K562 (cell line): ENCODE results near the gene NUP85. TPM values are rescaled to one million over a fixed set of nuclear protein-coding genes. Genes with fewer than 3 reads are reported as not detected.

Experiments
- HNRNPUL1 ChIP-seq: fragments of 200-400 bp; formaldehyde crosslinking; IDR thresholded peaks from 2 replicates; pipeline ENCODE4 v1.6.1; 2017; ENCODE audit warnings: low read length
- JUN ChIP-seq, 2 experiments: sonication (generic) in 1 of 2; formaldehyde crosslinking in 1 of 2; IDR thresholded peaks; 2 replicates each; pipeline versions ENCODE4 v1.6.1 to v1.8.0; 2012 to 2022; ENCODE audit warnings: borderline replicate concordance in 2 of 2, mild to moderate bottlenecking in 2 of 2, improper control_type of control experiment in 1 of 2, low read depth in 1 of 2, low read length in 1 of 2, missing genetic modification reagents in 1 of 2
- NEUROD1 ChIP-seq: fragments of 150-350 bp; IDR thresholded peaks from 2 replicates; pipeline ENCODE4 v1.6.1; 2014; ENCODE audit warnings: borderline replicate concordance, low read length, low read depth; ENCODE audit not compliant: partially characterized antibody
- PHF21A ChIP-seq: fragments of 450-650 bp; IDR thresholded peaks from 2 replicates; pipeline ENCODE4 v1.6.1; 2017; ENCODE audit warnings: low read depth, borderline replicate concordance
- POLR2AphosphoS5 ChIP-seq: IDR thresholded peaks from 2 replicates; pipeline ENCODE4 v1.6.1; 2011; ENCODE audit warnings: mild to moderate bottlenecking, low read depth, low read length, moderate library complexity; ENCODE audit not compliant: control insufficient read depth, insufficient read depth
- RB1 ChIP-seq: fragments of 450-650 bp; IDR thresholded peaks from 2 replicates; pipeline ENCODE4 v1.6.1; 2017; ENCODE audit warnings: low read depth, mild to moderate bottlenecking
- RBFOX2 ChIP-seq: fragments of 200-400 bp; formaldehyde crosslinking; IDR thresholded peaks from 2 replicates; pipeline ENCODE4 v1.6.1; 2017; ENCODE audit warnings: low read depth, mild to moderate bottlenecking, low read length, moderate library complexity
- TEAD4 ChIP-seq, 2 experiments: sonication (generic) in 1 of 2; formaldehyde crosslinking in 1 of 2; IDR thresholded peaks; 2 replicates each; pipeline versions ENCODE4 v1.6.1 to v1.8.0; 2012 to 2022; ENCODE audit warnings: borderline replicate concordance in 1 of 2, inconsistent platforms in 1 of 2, low read length in 1 of 2, mild to moderate bottlenecking in 1 of 2, missing genetic modification reagents in 1 of 2
- ZZZ3 ChIP-seq: fragments of 450-650 bp; IDR thresholded peaks from 2 replicates; pipeline ENCODE4 v1.6.1; 2016; ENCODE audit warnings: antibody characterized with exemption, mild to moderate bottlenecking, moderate library complexity
- polyA plus RNA-seq, 8 experiments: library from polyadenylated mRNA; depleted of rRNA in 4 of 8; stranded (reverse) in 5 of 8; unstranded in 3 of 8; fragments of >200 nt; fragmentation: Nextera tagmentation in 2 of 8; fragmentation: Illumina TruSeq in 1 of 8; extraction: Ambion mirVana in 2 of 8; extraction: Trizol in 1 of 8; gene quantifications; 2 replicates each; pipeline versions ENCODE4 v1.2.1 to v1.2.3, GENCODE V29; 2011 to 2014; ENCODE audit warnings: inconsistent platforms in 1 of 8, missing spikeins in 1 of 8
- total RNA-seq, 7 experiments: library from RNA; depleted of rRNA in 6 of 7; stranded (reverse); fragments of >200 nt in 6 of 7; fragmentation: Illumina TruSeq in 2 of 7; extraction: Trizol in 2 of 7; gene quantifications; 2 replicates each; pipeline versions ENCODE4 v1.2.1 to v1.2.3, GENCODE V29; 2011 to 2021; ENCODE audit warnings: low replicate concordance in 1 of 7
- TF ChIP-seq, protein P1 (sequence below): fragments of 200-600 bp; sonication (generic); IDR thresholded peaks from one replicate; pipeline ENCODE4 v1.6.1; 2012; ENCODE audit warnings: mild to moderate bottlenecking, low read depth, low read length, inconsistent platforms
- TF ChIP-seq, protein P2 (sequence below), 2 experiments: IDR thresholded peaks; 2 replicates each; pipeline ENCODE4 v1.6.1; 2012; ENCODE audit warnings: improper control_type of control experiment in 2 of 2, low read depth in 2 of 2, low read length in 2 of 2, borderline replicate concordance in 1 of 2

NUP85 gene
- total and polyA plus RNA-seq, 9 of the 15 experiments (the other 6 are each of a cell fraction or from before 2014, with no cell fraction given): 50.2 to 177 (median 110) TPM

DNA sequence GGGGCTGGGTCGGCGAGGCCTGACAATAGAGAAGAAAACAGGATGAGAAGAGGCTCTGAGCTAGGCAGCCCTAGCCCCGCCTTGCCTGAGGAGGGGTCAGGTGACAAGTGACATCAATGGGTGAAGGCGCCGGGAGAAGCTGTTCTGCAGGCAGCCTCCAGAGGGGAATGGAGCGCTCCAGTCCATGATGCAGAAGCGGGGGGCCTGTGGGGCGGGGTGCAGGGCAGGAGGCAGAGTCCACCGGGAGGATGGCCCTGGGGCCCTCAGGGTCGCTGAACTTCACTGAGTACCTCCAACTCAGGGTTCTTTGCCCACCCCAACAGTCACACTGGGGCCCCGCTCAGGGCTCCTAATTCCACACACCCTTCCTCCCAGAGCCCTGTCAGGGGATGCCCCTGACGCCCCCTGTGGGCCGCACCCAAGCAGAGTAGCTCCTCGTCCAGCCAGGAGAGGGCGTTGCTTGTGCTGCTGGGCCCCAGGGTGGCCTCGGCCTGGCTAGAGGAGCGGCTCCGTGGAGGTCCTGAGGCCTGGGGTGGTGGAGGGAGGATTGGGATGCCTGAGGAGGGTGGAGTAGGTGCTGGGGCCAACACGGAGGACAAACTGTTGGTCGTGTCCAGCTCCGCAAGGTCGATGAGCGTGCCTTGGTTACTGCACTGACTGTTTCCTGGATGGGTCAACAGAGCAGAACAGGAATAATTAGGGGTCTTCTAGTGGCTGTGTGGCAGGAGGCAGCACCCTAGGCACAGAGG lies 35.1 kb downstream of the NUP85 start (continued):
- TF ChIP-seq RB1 (peak; percentile 77; the same call in 1 of the 2 replicates), NEUROD1 (peak; percentile 25), HNRNPUL1 (no peak), TEAD4 (IDR thresholded peaks at IDR 0.05; ENCODE audit: low read length) (0 out of 2 replicates have a peak, but pooled peaks have one; percentile 43), TEAD4 (CRISPR knock-in tag; IDR thresholded peaks at IDR 0.05; ENCODE audit: borderline replicate concordance) (no peak), RBFOX2 (0 out of 2 replicates have a peak, but pooled peaks have one; percentile 21), JUN (IDR thresholded peaks at IDR 0.05; ENCODE audit: borderline replicate concordance, low read depth, low read length) (0 out of 2 replicates have a peak, but pooled peaks have one; percentile 21), JUN (CRISPR knock-in tag; IDR thresholded peaks at IDR 0.05; ENCODE audit: borderline replicate concordance) (no peak), PHF21A (0 out of 2 replicates have a peak, but pooled peaks have one; percentile 38), POLR2AphosphoS5 (peak; percentile 32; the same call in 1 of the 2 replicates), ZZZ3 (peak; percentile 55; the same call in 1 of the 2 replicates)
- TF ChIP-seq, protein P1, sequence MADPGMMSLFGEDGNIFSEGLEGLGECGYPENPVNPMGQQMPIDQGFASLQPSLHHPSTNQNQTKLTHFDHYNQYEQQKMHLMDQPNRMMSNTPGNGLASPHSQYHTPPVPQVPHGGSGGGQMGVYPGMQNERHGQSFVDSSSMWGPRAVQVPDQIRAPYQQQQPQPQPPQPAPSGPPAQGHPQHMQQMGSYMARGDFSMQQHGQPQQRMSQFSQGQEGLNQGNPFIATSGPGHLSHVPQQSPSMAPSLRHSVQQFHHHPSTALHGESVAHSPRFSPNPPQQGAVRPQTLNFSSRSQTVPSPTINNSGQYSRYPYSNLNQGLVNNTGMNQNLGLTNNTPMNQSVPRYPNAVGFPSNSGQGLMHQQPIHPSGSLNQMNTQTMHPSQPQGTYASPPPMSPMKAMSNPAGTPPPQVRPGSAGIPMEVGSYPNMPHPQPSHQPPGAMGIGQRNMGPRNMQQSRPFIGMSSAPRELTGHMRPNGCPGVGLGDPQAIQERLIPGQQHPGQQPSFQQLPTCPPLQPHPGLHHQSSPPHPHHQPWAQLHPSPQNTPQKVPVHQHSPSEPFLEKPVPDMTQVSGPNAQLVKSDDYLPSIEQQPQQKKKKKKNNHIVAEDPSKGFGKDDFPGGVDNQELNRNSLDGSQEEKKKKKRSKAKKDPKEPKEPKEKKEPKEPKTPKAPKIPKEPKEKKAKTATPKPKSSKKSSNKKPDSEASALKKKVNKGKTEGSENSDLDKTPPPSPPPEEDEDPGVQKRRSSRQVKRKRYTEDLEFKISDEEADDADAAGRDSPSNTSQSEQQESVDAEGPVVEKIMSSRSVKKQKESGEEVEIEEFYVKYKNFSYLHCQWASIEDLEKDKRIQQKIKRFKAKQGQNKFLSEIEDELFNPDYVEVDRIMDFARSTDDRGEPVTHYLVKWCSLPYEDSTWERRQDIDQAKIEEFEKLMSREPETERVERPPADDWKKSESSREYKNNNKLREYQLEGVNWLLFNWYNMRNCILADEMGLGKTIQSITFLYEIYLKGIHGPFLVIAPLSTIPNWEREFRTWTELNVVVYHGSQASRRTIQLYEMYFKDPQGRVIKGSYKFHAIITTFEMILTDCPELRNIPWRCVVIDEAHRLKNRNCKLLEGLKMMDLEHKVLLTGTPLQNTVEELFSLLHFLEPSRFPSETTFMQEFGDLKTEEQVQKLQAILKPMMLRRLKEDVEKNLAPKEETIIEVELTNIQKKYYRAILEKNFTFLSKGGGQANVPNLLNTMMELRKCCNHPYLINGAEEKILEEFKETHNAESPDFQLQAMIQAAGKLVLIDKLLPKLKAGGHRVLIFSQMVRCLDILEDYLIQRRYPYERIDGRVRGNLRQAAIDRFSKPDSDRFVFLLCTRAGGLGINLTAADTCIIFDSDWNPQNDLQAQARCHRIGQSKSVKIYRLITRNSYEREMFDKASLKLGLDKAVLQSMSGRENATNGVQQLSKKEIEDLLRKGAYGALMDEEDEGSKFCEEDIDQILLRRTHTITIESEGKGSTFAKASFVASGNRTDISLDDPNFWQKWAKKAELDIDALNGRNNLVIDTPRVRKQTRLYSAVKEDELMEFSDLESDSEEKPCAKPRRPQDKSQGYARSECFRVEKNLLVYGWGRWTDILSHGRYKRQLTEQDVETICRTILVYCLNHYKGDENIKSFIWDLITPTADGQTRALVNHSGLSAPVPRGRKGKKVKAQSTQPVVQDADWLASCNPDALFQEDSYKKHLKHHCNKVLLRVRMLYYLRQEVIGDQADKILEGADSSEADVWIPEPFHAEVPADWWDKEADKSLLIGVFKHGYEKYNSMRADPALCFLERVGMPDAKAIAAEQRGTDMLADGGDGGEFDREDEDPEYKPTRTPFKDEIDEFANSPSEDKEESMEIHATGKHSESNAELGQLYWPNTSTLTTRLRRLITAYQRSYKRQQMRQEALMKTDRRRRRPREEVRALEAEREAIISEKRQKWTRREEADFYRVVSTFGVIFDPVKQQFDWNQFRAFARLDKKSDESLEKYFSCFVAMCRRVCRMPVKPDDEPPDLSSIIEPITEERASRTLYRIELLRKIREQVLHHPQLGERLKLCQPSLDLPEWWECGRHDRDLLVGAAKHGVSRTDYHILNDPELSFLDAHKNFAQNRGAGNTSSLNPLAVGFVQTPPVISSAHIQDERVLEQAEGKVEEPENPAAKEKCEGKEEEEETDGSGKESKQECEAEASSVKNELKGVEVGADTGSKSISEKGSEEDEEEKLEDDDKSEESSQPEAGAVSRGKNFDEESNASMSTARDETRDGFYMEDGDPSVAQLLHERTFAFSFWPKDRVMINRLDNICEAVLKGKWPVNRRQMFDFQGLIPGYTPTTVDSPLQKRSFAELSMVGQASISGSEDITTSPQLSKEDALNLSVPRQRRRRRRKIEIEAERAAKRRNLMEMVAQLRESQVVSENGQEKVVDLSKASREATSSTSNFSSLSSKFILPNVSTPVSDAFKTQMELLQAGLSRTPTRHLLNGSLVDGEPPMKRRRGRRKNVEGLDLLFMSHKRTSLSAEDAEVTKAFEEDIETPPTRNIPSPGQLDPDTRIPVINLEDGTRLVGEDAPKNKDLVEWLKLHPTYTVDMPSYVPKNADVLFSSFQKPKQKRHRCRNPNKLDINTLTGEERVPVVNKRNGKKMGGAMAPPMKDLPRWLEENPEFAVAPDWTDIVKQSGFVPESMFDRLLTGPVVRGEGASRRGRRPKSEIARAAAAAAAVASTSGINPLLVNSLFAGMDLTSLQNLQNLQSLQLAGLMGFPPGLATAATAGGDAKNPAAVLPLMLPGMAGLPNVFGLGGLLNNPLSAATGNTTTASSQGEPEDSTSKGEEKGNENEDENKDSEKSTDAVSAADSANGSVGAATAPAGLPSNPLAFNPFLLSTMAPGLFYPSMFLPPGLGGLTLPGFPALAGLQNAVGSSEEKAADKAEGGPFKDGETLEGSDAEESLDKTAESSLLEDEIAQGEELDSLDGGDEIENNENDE: no peak
- TF ChIP-seq, protein P2, sequence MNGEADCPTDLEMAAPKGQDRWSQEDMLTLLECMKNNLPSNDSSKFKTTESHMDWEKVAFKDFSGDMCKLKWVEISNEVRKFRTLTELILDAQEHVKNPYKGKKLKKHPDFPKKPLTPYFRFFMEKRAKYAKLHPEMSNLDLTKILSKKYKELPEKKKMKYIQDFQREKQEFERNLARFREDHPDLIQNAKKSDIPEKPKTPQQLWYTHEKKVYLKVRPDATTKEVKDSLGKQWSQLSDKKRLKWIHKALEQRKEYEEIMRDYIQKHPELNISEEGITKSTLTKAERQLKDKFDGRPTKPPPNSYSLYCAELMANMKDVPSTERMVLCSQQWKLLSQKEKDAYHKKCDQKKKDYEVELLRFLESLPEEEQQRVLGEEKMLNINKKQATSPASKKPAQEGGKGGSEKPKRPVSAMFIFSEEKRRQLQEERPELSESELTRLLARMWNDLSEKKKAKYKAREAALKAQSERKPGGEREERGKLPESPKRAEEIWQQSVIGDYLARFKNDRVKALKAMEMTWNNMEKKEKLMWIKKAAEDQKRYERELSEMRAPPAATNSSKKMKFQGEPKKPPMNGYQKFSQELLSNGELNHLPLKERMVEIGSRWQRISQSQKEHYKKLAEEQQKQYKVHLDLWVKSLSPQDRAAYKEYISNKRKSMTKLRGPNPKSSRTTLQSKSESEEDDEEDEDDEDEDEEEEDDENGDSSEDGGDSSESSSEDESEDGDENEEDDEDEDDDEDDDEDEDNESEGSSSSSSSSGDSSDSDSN (IDR thresholded peaks at IDR 0.05; ENCODE audit: borderline replicate concordance in 1 of 2, low read depth in 2 of 2, low read length in 2 of 2): peak in 1 of 2 experiments; percentile 71; a peak in 2 of 4 replicates
